GM12878 (cell line): ENCODE measurements around the gene ING1. TPM values are rescaled to one million over a fixed set of nuclear protein-coding genes. Genes with fewer than 3 reads are reported as not detected.

Experiments
- ATAC-seq: fragments of 200-7000 bp; cut with Tn5 transposase; 3 replicates; pipeline ENCODE4 v1.9.1; 2020; ENCODE audit warnings: mild to moderate bottlenecking, moderate library complexity
- BruUV-seq: library from RNA; stranded (reverse); fragments of 400-500 nt; replicated peaks from 2 replicates; lab custom pipeline; 2021; lab: Mats Ljungman, UMichigan
- CTCF ChIA-PET: fragments of 300-600 bp; sonication (Branson Sonifier 250); formaldehyde crosslinking; extraction: SDS; loops from one replicate; lab custom pipeline; 2021; ENCODE audit warnings: inconsistent platforms; lab: Yijun Ruan, JAX
- POLR2A ChIA-PET: fragments of 350-600 bp; formaldehyde crosslinking; extraction: SDS; loops from one replicate; lab custom pipeline; 2021; ENCODE audit warnings: inconsistent platforms; lab: Charles Lee
- RAD21 ChIA-PET: fragments of 300-600 bp; sonication (Branson Sonifier 250); formaldehyde crosslinking; loops from one replicate; lab custom pipeline; 2023; ENCODE audit warnings: antibody characterized with exemption; ENCODE audit not compliant: unreplicated experiment; lab: Charles Lee
- SMC1A ChIA-PET: fragments of 300-600 bp; sonication (Branson Sonifier 250); formaldehyde crosslinking; loops from one replicate; lab custom pipeline; 2023; ENCODE audit not compliant: unreplicated experiment, uncharacterized antibody; lab: Charles Lee
- DNase-seq: peaks from one replicate; pipeline ENCODE4 v3.0.0-alpha.2; 2011; ENCODE audit warnings: low read depth, low spot score
- FAIRE-seq: peaks from 3 replicates; lab custom pipeline; 2011; peaks lifted over from hg19 to GRCh38; lab: Jason Lieb, UNC
- H2AFZ ChIP-seq: 2 replicates; pipeline ENCODE4 v1.6.0; 2011; ENCODE audit warnings: low read depth, low read length, control low read depth; ENCODE audit not compliant: control insufficient read depth
- H3K27ac ChIP-seq: 2 replicates; pipeline ENCODE4 v1.5.1; 2011; ENCODE audit warnings: control low read depth; ENCODE audit not compliant: control insufficient read depth, insufficient read depth
- H3K27me3 ChIP-seq, 2 experiments: replicated peaks in 1 of 2; 2 replicates each; pipeline versions ENCODE4 v1.6.0 to v1.6.1; 2011; ENCODE audit warnings: low read length in 1 of 2; ENCODE audit not compliant: control insufficient read depth in 2 of 2, insufficient read depth in 2 of 2
- H3K36me3 ChIP-seq, 2 experiments: 2 replicates each; pipeline ENCODE4 v1.5.1; 2011; ENCODE audit warnings: low read length in 1 of 2; ENCODE audit not compliant: control insufficient read depth in 2 of 2, insufficient read depth in 2 of 2
- H3K4me1 ChIP-seq: 2 replicates; pipeline ENCODE4 v1.6.1; 2011; ENCODE audit warnings: mild to moderate bottlenecking, low read length, moderate library complexity, mixed read lengths; ENCODE audit not compliant: control insufficient read depth, insufficient read depth
- H3K4me2 ChIP-seq: 2 replicates; pipeline ENCODE4 v1.6.0; 2011; ENCODE audit warnings: control low read depth; ENCODE audit not compliant: control insufficient read depth, insufficient read depth
- H3K4me3 ChIP-seq: fragments of 200-600 bp; sonication (generic); 2 replicates; pipeline ENCODE4 v1.5.1; 2016
- H3K79me2 ChIP-seq: 2 replicates; pipeline ENCODE4 v1.6.0; 2011; ENCODE audit warnings: low read length; ENCODE audit not compliant: control insufficient read depth, insufficient read depth
- H3K9ac ChIP-seq: 2 replicates; pipeline ENCODE4 v1.8.0; 2011; ENCODE audit warnings: low read length, control low read depth, mixed read lengths; ENCODE audit not compliant: control insufficient read depth, insufficient read depth
- H3K9me3 ChIP-seq: replicated peaks from 3 replicates; pipeline ENCODE4 v1.5.1; 2011; ENCODE audit warnings: mild to moderate bottlenecking, low read length; ENCODE audit not compliant: control insufficient read depth, insufficient read depth
- H4K20me1 ChIP-seq: 2 replicates; pipeline ENCODE4 v1.6.0; 2011; ENCODE audit not compliant: control insufficient read depth, insufficient read depth
- ATF2 ChIP-seq: IDR thresholded peaks from 2 replicates; pipeline ENCODE4 v1.6.1; 2012; ENCODE audit warnings: low read length, inconsistent platforms
- BCL11A ChIP-seq: IDR thresholded peaks from 2 replicates; pipeline ENCODE4 v1.6.1; 2011; ENCODE audit warnings: low read depth, low read length
- FOXM1 ChIP-seq: IDR thresholded peaks from 2 replicates; pipeline ENCODE4 v1.6.1; 2012; ENCODE audit warnings: low read depth, mild to moderate bottlenecking, inconsistent platforms, low read length, moderate library complexity
- POLR2A ChIP-seq: IDR thresholded peaks from 2 replicates; pipeline ENCODE4 v1.6.1; 2011; ENCODE audit warnings: low read depth, mild to moderate bottlenecking, low read length
- POLR2AphosphoS2 ChIP-seq: IDR thresholded peaks from 2 replicates; pipeline ENCODE4 v1.6.1; 2011; ENCODE audit warnings: low read depth, mild to moderate bottlenecking, low read length, improper control_type of control experiment, moderate library complexity
- PRDM15 ChIP-seq: fragments of 450-650 bp; formaldehyde crosslinking; IDR thresholded peaks from 2 replicates; pipeline ENCODE4 v1.4.0; 2020; ENCODE audit warnings: mild to moderate bottlenecking, moderate library complexity
- RB1 ChIP-seq: fragments of 450-650 bp; formaldehyde crosslinking; IDR thresholded peaks from 2 replicates; pipeline ENCODE4 v1.6.1; 2017; ENCODE audit warnings: mild to moderate bottlenecking, borderline replicate concordance
- RFX5 ChIP-seq: IDR thresholded peaks from 2 replicates; pipeline ENCODE4 v1.6.1; 2011; ENCODE audit warnings: low read depth, low read length, improper control_type of control experiment
- ZBTB4 ChIP-seq: fragments of 450-650 bp; formaldehyde crosslinking; IDR thresholded peaks from 2 replicates; pipeline ENCODE4 v1.4.0; 2022; ENCODE audit warnings: mild to moderate bottlenecking, moderate library complexity
- ZNF24 ChIP-seq: fragments of 450-650 bp; IDR thresholded peaks from 2 replicates; pipeline ENCODE4 v1.6.1; 2017; ENCODE audit warnings: antibody characterized with exemption, mild to moderate bottlenecking
- WGBS: methylation state at CpG from one replicate; pipeline ENCODE4 v1.1.6; 2016; ENCODE audit warnings: low lambda C conversion rate; ENCODE audit not compliant: insufficient replicate concordance, insufficient coverage; ENCODE audit errors: missing lambda C conversion rate; 5-methylcytosine and 5-hydroxymethylcytosine counted together
- in situ Hi-C: fragments of 300-500 bp; cut with MboI; formaldehyde crosslinking; loops from 9 replicates; pipeline ENCODE4 v1.14.3; 2018; ENCODE audit warnings: mixed read lengths
- intact Hi-C: fragments of 100-400 bp; cut with micrococcal nuclease; formaldehyde crosslinking; loops from one replicate; pipeline ENCODE4 v1.14.2; 2022; ENCODE audit not compliant: unreplicated experiment
- polyA plus RNA-seq, 11 experiments: library from polyadenylated mRNA; depleted of rRNA in 4 of 11; unstranded in 6 of 11; stranded (reverse) in 5 of 11; fragments of >200 nt; fragmentation: Nextera tagmentation in 4 of 11; fragmentation: Illumina TruSeq in 1 of 11; extraction: Ambion mirVana in 4 of 11; extraction: Trizol in 1 of 11; gene quantifications; 1 replicate in 1 of 11; 2 replicates in 10 of 11; pipeline versions ENCODE4 v1.2.1 to v1.2.3, GENCODE V29; 2011 to 2016; ENCODE audit warnings: inconsistent platforms in 2 of 11, missing spikeins in 2 of 11, low read depth in 1 of 11
- total RNA-seq, 4 experiments: library from RNA; depleted of rRNA in 3 of 4; stranded (reverse); fragments of >200 nt in 3 of 4; fragmentation: Illumina TruSeq in 1 of 4; extraction: Trizol in 1 of 4; gene quantifications; 2 replicates each; pipeline versions ENCODE4 v1.2.1 to v1.2.3, GENCODE V29; 2013 to 2021

Gene ING1
- total and polyA plus RNA-seq, 10 of the 15 experiments (the other 5 are each of a cell fraction or from before 2014, with no cell fraction given) = 1.3 to 20.4 (median 13.1) TPM

DNA sequence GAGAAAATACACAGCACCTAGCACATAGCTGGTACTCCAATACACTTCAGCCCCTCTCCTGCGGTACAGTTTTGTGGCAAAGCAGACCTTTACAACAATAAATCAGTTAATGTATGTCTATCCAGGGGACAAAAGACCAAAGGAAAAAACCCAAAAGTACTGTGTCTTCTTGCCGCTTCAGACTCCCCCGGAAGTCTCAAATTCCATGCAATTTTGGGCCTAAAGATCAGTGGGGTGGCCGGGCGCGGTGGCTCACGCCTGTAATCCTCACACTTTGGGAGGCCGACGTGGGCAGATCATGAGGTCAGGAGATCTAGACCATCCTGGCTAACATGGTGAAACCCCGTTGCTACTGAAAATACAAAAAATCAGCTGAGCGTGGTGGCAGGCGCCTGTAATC, 23.8 kb upstream of the ING1 start (continued):
- no peak for TF ChIP-seq ATF2
- TF ChIP-seq BCL11A = no peak
- TF ChIP-seq RFX5 = no peak
- no peak for TF ChIP-seq POLR2AphosphoS2

- Histone ChIP-seq H3K4me1 (no peaks in the 10 kb centered on the region), H3K79me2 (no peaks in the 10 kb centered on the region), H3K36me3 (peaks cover 3 to 19% of the 10 kb centered on the region in 2 experiments), H3K27me3 (no peaks in the 10 kb centered on the region), H3K4me3 (no peak overlapping the region), H3K9me3 (no peaks in the 10 kb centered on the region), H3K27ac (no peak overlapping the region), H3K4me2 (no peak overlapping the region), H2AFZ (no peak overlapping the region), H4K20me1 (no peaks in the 10 kb centered on the region), H3K9ac (no peak overlapping the region)
- ChIA-PET RAD21 (no interaction called here), CTCF (interaction anchor here (1.1 kb wide), 1 partner anchor 38 kb away, joined by 3 read pairs; no protein-coding TSS in a partner anchor), POLR2A (no interaction called here), SMC1A (no interaction called here)
- in situ Hi-C loops (no loop called here), intact Hi-C loops (no loop called here)
- BruUV-seq = TSS peak; percentile 46
- ATAC-seq (no peak), DNase-seq (no peak), FAIRE-seq (no peak)
- peak; percentile 54; the same call in 1 of the 2 replicates for TF ChIP-seq POLR2A
- no peak for TF ChIP-seq ZNF24
- TF ChIP-seq ZBTB4 (CRISPR knock-in tag) = no peak
- no peak for TF ChIP-seq PRDM15 (CRISPR knock-in tag)
- TF ChIP-seq RB1 = no peak
- no peak for TF ChIP-seq FOXM1
- WGBS = 98% methylated on average over 8 of the region's 8 CpGs
Measured at GRCh38 chr13:110690516-110690915, 23.0 kb upstream of the ING1 start.
